Measurements from ENCODE around the gene LYRM2. TPM values are rescaled to one million over a fixed set of nuclear protein-coding genes. Genes with fewer than 3 reads are reported as not detected.

The LYRM2 gene
- 33.2 TPM for total RNA-seq
- long read RNA-seq, full-length matches to known transcripts: 35 of 36 reads
- long read RNA-seq, partial matches to known transcripts: 0 of 36 reads
- long read RNA-seq, other reads (novel, unspliced or antisense): 1 of 36 reads

DNA sequence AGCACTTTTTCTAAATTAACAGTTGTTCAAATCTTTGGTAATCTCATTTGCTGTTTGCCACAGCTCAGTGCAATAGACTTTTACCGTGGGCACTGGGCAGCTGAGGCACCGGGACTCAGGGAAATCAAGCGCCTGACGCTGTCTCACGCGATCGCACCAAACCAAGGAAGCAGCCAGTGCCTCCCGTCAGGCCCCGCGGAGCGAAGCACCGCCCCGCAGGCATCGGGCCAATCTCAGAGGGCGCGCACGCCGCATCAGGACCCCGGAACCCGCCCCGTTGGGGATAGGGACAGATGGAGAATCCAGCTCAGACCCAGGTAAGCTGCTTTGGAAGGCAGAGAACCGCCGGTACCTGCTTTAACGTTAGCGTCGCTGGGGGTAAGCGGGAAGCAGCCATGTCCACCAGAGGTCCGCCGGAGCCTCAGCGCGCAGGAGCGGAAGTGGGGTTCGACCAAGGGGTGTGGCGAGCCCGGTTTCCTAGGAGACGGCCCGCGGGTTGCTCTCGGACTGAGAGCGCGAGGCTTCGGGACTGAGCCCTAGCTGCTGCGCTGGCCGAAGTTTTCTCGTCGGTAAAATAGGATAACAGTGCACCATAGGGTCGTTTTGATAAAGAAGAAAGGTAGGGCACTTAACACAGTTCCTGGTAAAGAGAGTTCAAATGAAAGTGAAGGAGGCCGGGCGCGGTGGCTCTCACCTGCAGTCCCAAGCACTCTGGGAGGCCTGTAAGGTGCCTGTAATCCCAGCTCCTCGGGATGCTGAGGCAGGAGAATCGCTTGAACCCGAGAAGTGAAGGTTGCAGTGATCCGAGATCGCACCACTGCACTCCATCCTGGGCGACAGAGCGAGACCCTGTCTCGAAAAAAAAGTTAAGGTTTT lies at the start of gene LYRM2:
Gene LYRM2, minus strand, starts transcription at position 428 of the 876 bp plus-strand sequence. Its CDS starts 31 bp downstream, at position 397.
- ATAC-seq (peak; percentile 99), DNase-seq (ENCODE audit: missing footprints) (peak; percentile 97)
- intact Hi-C loops (cut with DNase I): no loop called here

DNA sequence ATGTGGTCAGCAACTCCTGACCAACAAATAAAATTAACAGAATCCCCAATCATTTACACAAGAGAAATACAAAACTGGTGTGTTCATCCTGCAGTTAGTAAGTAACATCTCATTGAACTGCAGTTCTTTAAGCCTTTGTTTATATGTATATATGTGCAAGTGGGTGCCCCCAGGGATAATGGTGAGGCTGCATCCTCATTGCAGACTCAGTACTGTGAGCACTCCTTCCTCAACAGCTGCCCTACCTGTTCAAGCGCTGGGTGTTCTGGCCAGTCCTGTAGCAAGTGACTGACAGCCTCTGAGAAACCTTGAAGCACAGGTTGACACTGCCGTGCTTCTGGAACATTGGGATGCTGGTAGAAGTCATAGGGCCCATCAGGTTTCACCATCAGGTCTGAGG lies 49.8 kb upstream of the LYRM2 start:
- no peak for ATAC-seq
- intact Hi-C loops (cut with DNase I): no loop called here
- no peak for DNase-seq (ENCODE audit: missing footprints)

DNA sequence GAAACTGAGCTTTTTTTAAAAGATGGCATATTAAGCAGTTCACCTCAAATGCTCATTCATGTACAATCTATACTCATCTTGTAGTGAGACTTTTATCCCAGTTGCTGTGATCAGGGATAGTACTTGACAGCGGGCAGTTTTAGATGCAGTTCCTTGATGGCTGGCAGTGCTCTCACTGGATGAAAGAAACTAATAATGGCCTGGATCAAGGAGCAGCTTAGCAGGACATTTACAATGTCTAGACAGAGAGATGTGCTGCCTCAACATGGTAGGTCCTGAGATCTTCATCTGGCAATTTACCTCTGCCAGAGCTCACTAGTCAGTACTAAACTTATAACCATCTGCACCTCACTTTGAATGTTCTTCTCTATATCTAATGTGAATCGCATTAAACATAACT lies 46.8 kb upstream of the LYRM2 start:
- intact Hi-C loops (cut with DNase I): no loop called here
- ATAC-seq: no peak

DNA sequence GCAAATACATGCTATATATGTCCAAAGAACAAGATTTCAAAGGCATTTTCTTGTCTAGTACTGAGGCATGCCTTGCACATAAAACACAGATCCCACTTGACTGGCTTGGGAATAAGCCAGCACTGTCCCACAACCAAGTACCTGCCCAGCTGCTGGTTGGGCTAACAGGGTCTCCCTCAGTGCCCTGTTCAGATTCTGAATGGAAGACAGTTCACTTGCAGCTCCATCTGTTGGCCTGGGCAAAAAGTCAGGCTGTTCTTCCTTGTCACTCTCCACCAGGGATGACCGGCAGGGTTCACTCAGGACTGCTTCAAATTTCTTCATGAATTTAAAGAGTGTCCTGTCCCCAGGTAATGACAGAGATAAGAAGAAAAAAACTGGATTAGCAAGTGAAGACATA lies 44.4 kb upstream of the LYRM2 start:
- no peak for ATAC-seq
- no peak for DNase-seq (ENCODE audit: missing footprints)
- intact Hi-C loops (cut with DNase I): no loop called here

More for the DNA sequence above, 46.8 kb upstream of the LYRM2 start:
- no peak for DNase-seq (ENCODE audit: missing footprints)

GRCh38 chr6:89681983-89682564 lies 43.5 kb upstream of the LYRM2 start:
- ATAC-seq: no peak
- DNase-seq (ENCODE audit: missing footprints): no peak
- intact Hi-C loops (cut with DNase I): no loop called here

GRCh38 chr6:89680551-89680950 lies 42.0 kb upstream of the LYRM2 start:
- ATAC-seq (peak; percentile 65), DNase-seq (ENCODE audit: missing footprints) (no peak)
- intact Hi-C loops (cut with DNase I): no loop called here

DNA sequence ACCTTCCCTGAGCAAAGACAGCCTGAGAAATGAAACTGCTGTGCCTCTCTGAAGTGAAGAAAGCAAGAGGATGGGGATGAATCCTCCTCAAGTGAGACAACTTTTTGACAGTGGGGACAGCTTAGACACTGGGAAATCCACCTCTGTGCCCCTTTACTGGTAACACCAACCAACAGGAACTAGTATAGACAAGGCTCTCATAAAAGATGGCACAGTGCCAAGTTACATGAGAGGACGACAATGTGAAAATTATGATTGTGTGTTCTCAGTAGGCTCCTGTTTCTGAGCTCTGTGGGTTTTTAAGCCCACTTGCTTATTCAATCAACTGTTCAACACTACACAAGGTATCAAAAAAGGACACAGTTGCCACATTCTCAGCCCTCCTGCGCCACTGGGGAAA lies 41.6 kb upstream of the LYRM2 start:
- ATAC-seq (no peak), DNase-seq (ENCODE audit: missing footprints) (no peak)
- intact Hi-C loops (cut with DNase I): no loop called here

- ATAC-seq: peak; percentile 48
- DNase-seq (ENCODE audit: missing footprints): no peak
- intact Hi-C loops (cut with DNase I): no loop called here
These were observed 40.9 kb upstream of the LYRM2 start for GRCh38 chr6:89679215-89680120.

DNA sequence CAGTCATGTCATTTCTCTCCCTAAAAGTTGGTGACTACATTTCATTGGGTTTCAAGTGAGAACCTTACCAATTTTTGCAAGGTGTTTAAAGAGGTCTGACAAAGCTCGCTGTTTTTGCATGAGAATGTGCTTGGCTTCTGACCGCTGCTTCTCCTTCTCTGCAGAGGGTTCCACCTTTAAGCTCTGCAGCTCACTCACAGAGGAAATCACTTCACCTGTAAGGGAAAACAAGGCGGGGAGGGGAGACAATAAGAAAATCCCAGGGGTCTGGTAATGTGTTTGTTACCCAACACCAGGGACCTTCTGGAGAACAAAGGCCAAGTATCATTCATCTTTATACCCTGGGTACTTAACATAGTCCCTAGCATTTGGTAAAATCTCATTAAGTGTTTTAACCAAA lies 40.0 kb upstream of the LYRM2 start:
- no peak for DNase-seq (ENCODE audit: missing footprints)
- intact Hi-C loops (cut with DNase I): no loop called here
- ATAC-seq: no peak

DNA sequence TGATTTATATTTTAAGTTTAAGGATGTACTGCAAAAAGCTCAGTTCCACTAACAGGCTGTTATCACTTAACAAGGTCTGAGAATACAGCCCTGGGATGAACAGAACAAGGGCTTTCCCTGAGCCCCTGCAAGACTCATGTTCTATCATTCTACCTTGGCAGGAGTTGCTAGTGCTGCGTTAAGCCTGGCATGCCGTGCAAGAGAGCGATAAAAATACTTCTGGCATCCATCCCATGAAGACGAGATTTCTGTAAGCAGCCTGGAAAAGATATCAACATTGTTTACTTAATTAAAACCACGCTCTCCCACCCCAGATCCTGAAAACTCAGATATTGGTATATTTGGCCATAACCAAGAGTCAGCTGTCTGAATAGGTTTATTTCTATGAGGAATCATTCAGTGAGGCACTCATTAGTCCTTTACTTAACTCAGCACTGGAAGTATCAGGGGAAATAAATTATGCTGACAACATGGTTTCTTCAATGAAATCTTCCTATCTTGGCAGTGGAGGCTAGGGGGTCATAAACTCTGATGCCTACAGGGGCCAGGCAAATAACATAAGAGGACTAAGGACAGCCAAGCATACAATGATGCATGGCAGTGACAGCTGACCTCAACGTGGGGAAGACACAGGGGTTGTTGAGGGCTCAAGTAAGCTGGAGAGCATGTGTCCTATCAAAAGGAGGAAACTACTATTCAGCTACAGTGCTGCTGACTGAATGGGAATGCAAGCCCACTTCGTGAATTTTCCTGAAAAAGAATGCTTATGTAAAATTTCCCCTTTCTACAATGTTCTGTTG lies 37.6 kb upstream of the LYRM2 start:
- no peak for DNase-seq (ENCODE audit: missing footprints)
- intact Hi-C loops (cut with DNase I): no loop called here
- ATAC-seq: peak; percentile 39

DNA sequence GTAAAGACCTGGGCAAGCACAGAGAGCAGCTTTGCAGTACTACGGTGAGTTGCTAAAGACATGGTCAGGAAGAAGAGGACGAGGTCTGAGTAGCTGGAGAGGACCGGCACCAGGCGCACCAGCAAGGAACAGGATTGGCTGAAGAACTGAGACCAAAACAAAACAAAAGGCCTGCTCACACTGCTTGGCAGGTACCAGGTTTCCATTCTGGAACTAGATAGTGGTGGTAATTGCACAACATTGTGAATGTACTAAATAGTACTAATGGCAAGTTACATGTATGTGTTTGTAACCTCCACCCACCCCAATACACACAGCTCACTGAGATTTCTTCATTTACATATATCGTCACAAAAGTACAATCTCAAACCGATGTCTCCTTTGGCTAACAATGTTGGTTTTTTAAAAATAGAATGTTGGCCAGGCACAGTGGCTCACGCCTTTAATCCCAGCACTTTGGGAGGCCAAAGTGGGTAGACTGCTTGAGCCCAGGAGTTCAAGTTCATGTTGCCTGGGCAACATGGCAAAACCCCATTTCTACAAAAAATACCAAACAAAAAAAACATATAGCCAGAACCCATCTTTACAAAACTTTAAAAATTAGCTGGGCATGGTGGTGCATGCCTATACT lies 32.5 kb upstream of the LYRM2 start:
- DNase-seq (ENCODE audit: missing footprints) (no peak), ATAC-seq (peak; percentile 56)
- intact Hi-C loops (cut with DNase I): no loop called here

DNA sequence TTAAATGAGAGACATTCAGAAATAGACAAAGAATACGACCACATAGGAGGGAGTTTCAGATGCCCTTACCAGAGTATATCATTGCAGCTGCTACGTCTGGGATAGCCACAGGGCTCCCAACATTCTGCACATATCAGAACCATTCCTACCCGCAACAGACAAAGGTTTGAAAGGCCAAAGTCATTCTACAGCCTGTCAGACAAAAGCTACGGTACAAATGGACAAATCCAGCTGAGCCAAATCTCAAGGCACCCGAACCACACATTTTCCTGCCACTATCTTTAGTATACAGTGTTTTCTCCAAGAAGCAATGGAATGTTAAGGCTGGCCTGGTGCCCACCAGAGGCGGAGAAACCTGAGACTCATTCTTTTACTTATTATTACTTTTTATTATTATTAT lies 30.5 kb upstream of the LYRM2 start:
- DNase-seq (ENCODE audit: missing footprints) (no peak), ATAC-seq (no peak)
- intact Hi-C loops (cut with DNase I): no loop called here

DNA sequence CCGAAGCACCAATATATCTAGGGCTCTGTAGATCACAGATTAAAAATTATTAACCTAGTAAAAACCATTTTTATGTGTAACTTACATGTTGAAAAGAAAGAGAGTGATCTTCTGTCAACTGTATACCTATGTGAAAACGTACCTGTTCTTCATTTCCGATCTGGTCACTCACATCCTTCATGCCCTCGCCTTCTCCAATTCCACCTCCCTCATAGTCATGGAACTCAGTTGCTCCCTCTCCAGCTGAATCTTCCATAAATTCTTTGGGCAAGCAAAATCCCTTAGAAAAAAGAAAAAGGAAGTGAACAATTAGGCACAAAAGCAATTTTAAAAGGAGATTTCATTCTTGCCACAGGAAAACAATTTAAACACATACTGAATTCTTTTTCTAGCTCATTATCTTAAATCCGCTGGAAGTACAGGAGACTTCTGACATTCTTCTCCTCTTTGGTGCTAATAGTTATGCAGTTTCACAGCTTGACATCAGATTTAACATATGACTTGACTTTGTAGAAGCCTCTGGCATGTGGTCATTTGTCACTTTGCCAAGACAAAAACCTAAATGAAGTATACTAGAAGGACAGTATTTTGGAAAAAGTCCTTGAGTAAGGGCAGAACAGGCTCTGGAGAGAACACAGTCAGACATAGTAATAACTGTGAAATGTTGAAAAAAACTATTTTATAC lies 29.5 kb upstream of the LYRM2 start:
- intact Hi-C loops (cut with DNase I): no loop called here
- ATAC-seq (no peak), DNase-seq (ENCODE audit: missing footprints) (no peak)

- DNase-seq (ENCODE audit: missing footprints) (no peak), ATAC-seq (peak; percentile 13)
- intact Hi-C loops (cut with DNase I): no loop called here
These were observed 24.2 kb upstream of the LYRM2 start for GRCh38 chr6:89662659-89663223.

DNA sequence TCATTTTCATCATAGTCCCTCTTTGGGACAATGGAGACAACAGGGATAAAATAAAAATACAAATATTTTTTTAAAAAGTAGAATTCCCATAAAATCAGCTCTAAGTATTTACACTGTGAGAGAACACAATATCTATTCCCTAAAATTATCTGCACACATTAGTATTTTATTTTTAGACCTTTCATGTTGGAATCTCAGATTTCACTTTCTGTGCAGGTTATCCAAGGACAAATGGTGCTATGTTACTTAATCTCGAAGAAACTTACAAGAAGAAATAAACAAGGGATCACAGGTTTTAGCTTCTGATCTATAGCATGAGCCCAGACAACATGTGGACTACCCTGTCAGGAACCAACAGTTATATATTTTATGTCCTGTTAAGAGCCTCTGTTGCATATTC lies 23.0 kb upstream of the LYRM2 start:
- intact Hi-C loops (cut with DNase I): no loop called here
- no peak for DNase-seq (ENCODE audit: missing footprints)
- ATAC-seq: peak; percentile 13

GRCh38 chr6:89660981-89661380 lies 22.4 kb upstream of the LYRM2 start:
- no peak for ATAC-seq
- intact Hi-C loops (cut with DNase I): no loop called here

GRCh38 chr6:89657445-89658158 lies 19.1 kb upstream of the LYRM2 start:
- intact Hi-C loops (cut with DNase I): no loop called here
- no peak for DNase-seq (ENCODE audit: missing footprints)
- no peak for ATAC-seq

More at GRCh38 chr6:89660981-89661380, 22.4 kb upstream of the LYRM2 start:
- no peak for DNase-seq (ENCODE audit: missing footprints)

Data from Right ventricle myocardium inferior (tissue), 1 donor.